Mucosa of descending colon (tissue), 3 donors: Measurements from ENCODE around the gene BMP5. TPM values are rescaled to one million over a fixed set of nuclear protein-coding genes. Genes with fewer than 3 reads are reported as not detected.

Experiments
- ATAC-seq: fragments of 200-7000 bp; cut with Tn5 transposase; one replicate; pipeline ENCODE4 v1.9.1; 2020; ENCODE audit warnings: mild to moderate bottlenecking, moderate library complexity
- DNase-seq, 3 donors: peaks; one replicate each; pipeline ENCODE4 v3.0.0-alpha.2; 2020
- H3K36me3 ChIP-seq: fragments of 200-600 bp; one replicate; pipeline ENCODE4 v1.8.0; 2021; ENCODE audit warnings: low read depth, mild to moderate bottlenecking
- H3K4me1 ChIP-seq: fragments of 200-600 bp; one replicate; pipeline ENCODE4 v1.8.0; 2021; ENCODE audit warnings: low read depth, mild to moderate bottlenecking
- H3K4me3 ChIP-seq: fragments of 200-600 bp; one replicate; pipeline ENCODE4 v1.8.0; 2021; ENCODE audit warnings: mild to moderate bottlenecking
- H3K9me3 ChIP-seq: fragments of 200-600 bp; one replicate; pipeline ENCODE4 v1.8.0; 2021; ENCODE audit warnings: mild to moderate bottlenecking
- intact Hi-C, 2 donors: fragments of 100-400 bp; cut with DNase I in 1 of 2; cut with micrococcal nuclease in 1 of 2; formaldehyde crosslinking; loops; one replicate each; pipeline versions ENCODE4 v1.11.0 to v1.11.1; 2022; cut with DNase I, micrococcal nuclease
- total RNA-seq, 3 donors: library from RNA; stranded (reverse); fragmentation: NEBNext Ultra II Directional in 2 of 3; extraction: Animal tissue kit (Norgen Biotek cat#: 25700) in 2 of 3; gene quantifications; one replicate each; pipeline versions ENCODE4 v1.2.1 to v1.2.4, GENCODE V29; 2021 to 2023
- TF ChIP-seq, protein P1 (sequence below): fragments of 200-600 bp; IDR thresholded peaks from one replicate; pipeline ENCODE4 v1.8.0; 2022; ENCODE audit warnings: antibody characterized with exemption, mild to moderate bottlenecking
- donor health status: DM: no; HTN: no; CAD: no; lungs with moderate emphysema.
- donor health status: DM: no; HTN: no; CAD: no.
- donor health status: DM: no; HTN: yes; CAD: no.

The BMP5 gene
- total RNA-seq, 3 donors from 2014 or later: 1.6 to 3.4 (median 3.3) TPM

DNA sequence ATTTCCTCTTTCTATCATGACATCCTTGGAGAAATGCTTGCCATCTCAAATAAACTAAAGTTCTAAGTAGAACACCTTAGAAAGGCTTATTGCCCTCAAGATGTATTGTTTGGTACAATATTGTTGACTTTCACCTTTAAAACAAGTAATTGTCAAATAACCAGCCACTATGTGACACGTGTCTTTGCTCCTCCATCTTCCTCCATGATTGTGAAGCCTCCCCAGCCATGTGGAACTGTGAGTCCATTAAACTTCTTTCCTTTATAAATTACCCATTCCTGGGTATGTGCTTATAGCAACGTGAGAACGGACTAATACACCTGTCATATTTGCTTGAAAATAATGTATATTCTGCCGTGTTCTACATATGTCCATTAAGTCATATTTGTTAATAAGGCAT lies 126.5 kb downstream of the BMP5 start:
- H3K9me3 ChIP-seq: no peaks in the 10 kb centered on the region
- H3K4me3 ChIP-seq: no peak overlapping the region
- H3K36me3 ChIP-seq: no peaks in the 10 kb centered on the region
- intact Hi-C loops: no loop called here
- no peak for DNase-seq
- no peak for ATAC-seq
- TF ChIP-seq, protein P1, sequence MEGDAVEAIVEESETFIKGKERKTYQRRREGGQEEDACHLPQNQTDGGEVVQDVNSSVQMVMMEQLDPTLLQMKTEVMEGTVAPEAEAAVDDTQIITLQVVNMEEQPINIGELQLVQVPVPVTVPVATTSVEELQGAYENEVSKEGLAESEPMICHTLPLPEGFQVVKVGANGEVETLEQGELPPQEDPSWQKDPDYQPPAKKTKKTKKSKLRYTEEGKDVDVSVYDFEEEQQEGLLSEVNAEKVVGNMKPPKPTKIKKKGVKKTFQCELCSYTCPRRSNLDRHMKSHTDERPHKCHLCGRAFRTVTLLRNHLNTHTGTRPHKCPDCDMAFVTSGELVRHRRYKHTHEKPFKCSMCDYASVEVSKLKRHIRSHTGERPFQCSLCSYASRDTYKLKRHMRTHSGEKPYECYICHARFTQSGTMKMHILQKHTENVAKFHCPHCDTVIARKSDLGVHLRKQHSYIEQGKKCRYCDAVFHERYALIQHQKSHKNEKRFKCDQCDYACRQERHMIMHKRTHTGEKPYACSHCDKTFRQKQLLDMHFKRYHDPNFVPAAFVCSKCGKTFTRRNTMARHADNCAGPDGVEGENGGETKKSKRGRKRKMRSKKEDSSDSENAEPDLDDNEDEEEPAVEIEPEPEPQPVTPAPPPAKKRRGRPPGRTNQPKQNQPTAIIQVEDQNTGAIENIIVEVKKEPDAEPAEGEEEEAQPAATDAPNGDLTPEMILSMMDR: no peak
- no peaks in the 10 kb centered on the region for H3K4me1 ChIP-seq

DNA sequence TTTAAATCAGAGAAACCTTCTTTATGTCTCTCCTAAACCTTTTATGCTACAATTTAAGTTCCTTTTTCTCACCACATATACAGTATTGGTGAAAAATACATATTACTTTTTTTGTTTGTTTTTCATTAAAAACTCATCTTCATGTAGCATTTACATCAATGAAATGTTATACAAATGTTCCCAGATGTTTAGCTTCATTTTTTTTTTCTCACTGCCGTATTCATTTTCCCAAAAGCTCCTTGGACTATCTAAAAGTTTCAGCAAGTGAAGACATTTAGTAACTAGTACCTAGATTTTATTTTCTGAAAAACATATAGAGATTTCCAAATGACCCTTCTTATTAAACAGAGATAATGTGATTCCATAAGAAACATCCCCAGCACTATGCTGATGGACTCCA lies 128.9 kb downstream of the BMP5 start:
- no peak for ATAC-seq
- H3K36me3 ChIP-seq: no peaks in the 10 kb centered on the region
- TF ChIP-seq, protein P1: no peak
- no peaks in the 10 kb centered on the region for H3K4me1 ChIP-seq
- peaks cover 2% of the 10 kb centered on the region for H3K9me3 ChIP-seq
- intact Hi-C loops: no loop called here
- no peak overlapping the region for H3K4me3 ChIP-seq
- no peak for DNase-seq

DNA sequence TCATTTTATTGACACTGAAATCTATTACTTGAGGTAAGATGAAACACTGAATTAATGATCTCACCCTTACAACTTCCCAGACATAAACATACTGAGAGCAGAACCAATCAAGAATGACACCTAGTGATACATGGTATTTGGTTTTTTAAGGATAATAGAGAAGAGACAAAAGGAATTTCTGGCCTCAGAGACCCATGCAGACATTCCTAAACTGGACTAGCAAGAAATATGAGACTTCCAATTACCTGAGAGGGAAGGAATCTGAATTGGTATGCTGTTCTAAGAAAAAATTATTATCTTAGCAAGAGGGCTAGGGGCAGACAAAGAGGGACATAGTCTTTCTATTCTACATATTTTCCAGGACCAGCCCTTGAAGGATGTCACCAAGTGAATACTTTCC lies 141.1 kb downstream of the BMP5 start:
- no peaks in the 10 kb centered on the region for H3K9me3 ChIP-seq
- no peak overlapping the region for H3K4me3 ChIP-seq
- no peaks in the 10 kb centered on the region for H3K4me1 ChIP-seq
- H3K36me3 ChIP-seq: no peaks in the 10 kb centered on the region
- no peak for ATAC-seq
- no peak for DNase-seq
- TF ChIP-seq, protein P1: no peak
- intact Hi-C loops: no loop called here

DNA sequence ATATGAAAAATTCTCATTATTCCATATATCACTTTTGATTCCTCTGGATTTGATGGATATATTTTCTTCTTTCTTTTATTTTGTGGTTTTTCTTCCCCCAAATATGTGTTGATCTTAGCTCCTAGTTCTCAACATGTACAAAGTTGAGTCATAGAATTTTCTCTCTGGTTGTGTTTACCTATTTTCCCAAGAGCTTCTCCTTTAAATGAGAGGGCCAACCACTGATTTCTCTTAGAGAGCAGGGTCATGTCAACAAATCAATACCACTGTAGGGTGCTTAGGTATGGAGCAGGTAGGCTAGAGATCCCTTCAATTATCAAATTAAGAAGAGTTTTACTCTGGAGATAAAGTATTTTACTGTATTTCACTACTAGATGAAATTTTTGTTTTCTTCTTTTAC lies 145.7 kb downstream of the BMP5 start:
- Histone ChIP-seq H3K9me3 (no peaks in the 10 kb centered on the region), H3K36me3 (no peaks in the 10 kb centered on the region), H3K4me3 (no peak overlapping the region), H3K4me1 (no peaks in the 10 kb centered on the region)
- ATAC-seq: no peak
- intact Hi-C loops: no loop called here
- TF ChIP-seq, protein P1: no peak
- no peak for DNase-seq

DNA sequence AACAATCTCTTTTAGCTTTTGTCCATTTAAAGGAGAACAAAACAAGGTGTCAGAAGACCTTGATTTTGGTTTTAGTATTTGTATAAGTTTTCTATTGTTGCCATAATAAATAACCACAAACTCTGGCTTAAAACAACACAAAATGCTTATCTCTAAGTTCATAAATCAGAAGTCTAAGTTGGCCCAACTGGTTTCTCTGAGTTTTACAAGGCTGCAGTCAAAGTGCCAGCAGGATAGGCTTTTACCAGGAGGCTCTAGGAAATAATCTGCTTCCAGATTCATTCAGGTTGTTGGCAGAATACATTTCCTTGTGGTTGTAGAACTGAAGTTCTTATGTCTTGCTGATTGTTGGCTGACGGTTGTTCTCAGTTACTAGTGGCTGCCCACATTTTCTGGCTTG lies 149.2 kb downstream of the BMP5 start:
- Histone ChIP-seq H3K9me3 (no peaks in the 10 kb centered on the region), H3K4me1 (no peaks in the 10 kb centered on the region), H3K4me3 (no peak overlapping the region), H3K36me3 (no peaks in the 10 kb centered on the region)
- no peak for ATAC-seq
- intact Hi-C loops: no loop called here
- TF ChIP-seq, protein P1: no peak
- DNase-seq: no peak

DNA sequence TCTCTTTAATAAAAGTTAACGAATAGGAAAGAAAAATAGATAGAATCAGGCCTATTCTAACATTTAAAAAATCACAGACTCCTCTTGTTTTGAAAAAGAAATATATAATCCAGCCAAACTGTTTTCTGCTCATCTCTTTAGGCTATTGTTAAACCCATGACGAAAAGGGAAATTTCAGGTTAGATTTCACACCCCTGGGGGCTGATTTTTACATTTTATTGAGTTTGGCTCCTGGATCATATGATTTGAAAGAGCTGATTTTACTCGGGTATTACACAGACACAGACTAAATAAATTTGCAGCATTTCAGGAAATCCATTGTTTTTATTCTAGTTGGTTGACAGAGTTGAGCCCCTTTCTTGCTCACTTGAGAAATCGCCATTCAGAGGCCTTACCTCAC lies 160.6 kb downstream of the BMP5 start:
- ATAC-seq (no peak), DNase-seq (no peak)
- TF ChIP-seq, protein P1: no peak
- no peaks in the 10 kb centered on the region for H3K9me3 ChIP-seq
- intact Hi-C loops: no loop called here
- H3K36me3 ChIP-seq: no peaks in the 10 kb centered on the region
- H3K4me3 ChIP-seq: no peak overlapping the region
- H3K4me1 ChIP-seq: no peaks in the 10 kb centered on the region
